Caco-2 (cell line): ENCODE results near the gene DPF1. TPM values are rescaled to one million over a fixed set of nuclear protein-coding genes. Genes with fewer than 3 reads are reported as not detected.

Source experiments
- BruUV-seq: library from RNA; stranded (reverse); fragments of 400-500 nt; replicated peaks from 2 replicates; lab custom pipeline; 2021; lab: Mats Ljungman, UMichigan
- CTCF ChIA-PET: fragments of 300-600 bp; sonication (Branson Sonifier 250); formaldehyde crosslinking; loops from one replicate; lab custom pipeline; 2022; ENCODE audit warnings: antibody characterized with exemption; lab: Charles Lee
- POLR2A ChIA-PET: fragments of 300-600 bp; sonication (Branson Sonifier 250); formaldehyde crosslinking; loops from one replicate; lab custom pipeline; 2022; ENCODE audit warnings: antibody characterized with exemption; lab: Charles Lee
- DNase-seq, 2 experiments: peaks; one replicate each; pipeline versions ENCODE4 v3.0.0 to v3.0.0-alpha.2; 2020 to 2022
- H3K27me3 ChIP-seq: replicated peaks from 2 replicates; pipeline ENCODE4 v1.6.0; 2011; ENCODE audit warnings: low read length; ENCODE audit not compliant: control insufficient read depth, insufficient read depth
- H3K36me3 ChIP-seq: 2 replicates; pipeline ENCODE4 v1.5.1; 2011; ENCODE audit warnings: low read length; ENCODE audit not compliant: control insufficient read depth, insufficient read depth
- H3K4me1 ChIP-seq: fragments of 250-450 bp; sonication (Bioruptor Pico); 2 replicates; pipeline ENCODE4 v1.5.1; 2020; ENCODE audit warnings: mild to moderate bottlenecking
- H3K4me3 ChIP-seq: 2 replicates; pipeline ENCODE4 v1.5.1; 2011; ENCODE audit warnings: low read depth, mild to moderate bottlenecking, control low read depth, low read length
- H3K9me3 ChIP-seq: fragments of 250-450 bp; sonication (Bioruptor Pico); 2 replicates; pipeline ENCODE4 v1.5.1; 2020; ENCODE audit warnings: mild to moderate bottlenecking, moderate library complexity
- H3K27ac Mint-ChIP-seq: one replicate; pipeline ENCODE4 v1.8.0; 2022; ENCODE audit warnings: mixed read lengths; ENCODE audit not compliant: unreplicated experiment
- H3K27me3 Mint-ChIP-seq: one replicate; pipeline ENCODE4 v1.8.0; 2022; ENCODE audit warnings: mixed read lengths; ENCODE audit not compliant: insufficient read depth, unreplicated experiment
- H3K36me3 Mint-ChIP-seq: one replicate; pipeline ENCODE4 v1.8.0; 2022; ENCODE audit warnings: mild to moderate bottlenecking, mixed read lengths; ENCODE audit not compliant: insufficient read depth, unreplicated experiment
- H3K4me1 Mint-ChIP-seq: one replicate; pipeline ENCODE4 v1.8.0; 2022; ENCODE audit warnings: low read depth, mixed read lengths; ENCODE audit not compliant: unreplicated experiment
- H3K4me3 Mint-ChIP-seq: one replicate; pipeline ENCODE4 v1.8.0; 2022; ENCODE audit warnings: mild to moderate bottlenecking, moderate library complexity, mixed read lengths; ENCODE audit not compliant: unreplicated experiment
- H3K9me3 Mint-ChIP-seq: one replicate; pipeline ENCODE4 v1.8.0; 2022; ENCODE audit warnings: mixed read lengths; ENCODE audit not compliant: unreplicated experiment
- CTCF ChIP-seq, 2 experiments: fragments of 200-600 bp in 1 of 2; IDR thresholded peaks; 1 replicate in 1 of 2; 2 replicates in 1 of 2; pipeline versions ENCODE4 v1.5.1 to v1.8.0; 2011 to 2022; ENCODE audit warnings: antibody characterized with exemption in 1 of 2, control low read depth in 1 of 2, inconsistent platforms in 1 of 2, low read depth in 1 of 2, low read length in 1 of 2, mild to moderate bottlenecking in 1 of 2, moderate library complexity in 1 of 2; ENCODE audit not compliant: insufficient read depth in 1 of 2, severe bottlenecking in 1 of 2, unreplicated experiment in 1 of 2
- intact Hi-C: fragments of 100-400 bp; cut with micrococcal nuclease; formaldehyde crosslinking; loops from one replicate; pipeline ENCODE4 v1.10.0; 2022; ENCODE audit not compliant: unreplicated experiment
- total RNA-seq: library from RNA; stranded (reverse); gene quantifications from 2 replicates; pipeline ENCODE4 v1.2.3, GENCODE V29; 2022

The DPF1 gene
- total RNA-seq, 1 experiment from 2014 or later = 5.0 TPM

- H3K36me3 Mint-ChIP-seq = peaks cover 6% of the 10 kb centered on the region
- no peaks in the 10 kb centered on the region for H3K9me3 ChIP-seq
- intact Hi-C loops = no loop called here
- no peaks in the 10 kb centered on the region for H3K27me3 ChIP-seq
- TF ChIP-seq CTCF (IDR thresholded peaks at IDR 0.05; ENCODE audit: insufficient read depth in 1 of 2, low read depth in 1 of 2, low read length in 1 of 2, severe bottlenecking in 1 of 2, unreplicated experiment in 1 of 2) = no peak
- no peaks in the 10 kb centered on the region for H3K9me3 Mint-ChIP-seq
- BruUV-seq = no TSS peak
- H3K27me3 Mint-ChIP-seq = no peaks in the 10 kb centered on the region
- peak overlapping the region; percentile 66 for H3K27ac Mint-ChIP-seq
- H3K36me3 ChIP-seq = no peaks in the 10 kb centered on the region
- peaks cover 48% of the 10 kb centered on the region for H3K4me1 ChIP-seq
- no peak overlapping the region for H3K4me3 Mint-ChIP-seq
- CTCF ChIA-PET = no interaction called here
- no peak overlapping the region for H3K4me3 ChIP-seq
- DNase-seq = no peak
- H3K4me1 Mint-ChIP-seq = peaks cover 28% of the 10 kb centered on the region
- POLR2A ChIA-PET = no interaction called here
Observed at GRCh38 chr19:38253788-38254187, 29.8 kb upstream of the DPF1 start.

- H3K4me1 Mint-ChIP-seq = peaks cover 28% of the 10 kb centered on the region
- ChIA-PET POLR2A (no interaction called here), CTCF (no interaction called here)
- Histone ChIP-seq H3K9me3 (no peaks in the 10 kb centered on the region), H3K27me3 (no peaks in the 10 kb centered on the region), H3K4me3 (no peak overlapping the region), H3K36me3 (no peaks in the 10 kb centered on the region), H3K4me1 (peaks cover 54% of the 10 kb centered on the region)
- no TSS peak for BruUV-seq
- peaks cover 6% of the 10 kb centered on the region for H3K36me3 Mint-ChIP-seq
- no peak for TF ChIP-seq CTCF (IDR thresholded peaks at IDR 0.05; ENCODE audit: insufficient read depth in 1 of 2, low read depth in 1 of 2, low read length in 1 of 2, severe bottlenecking in 1 of 2, unreplicated experiment in 1 of 2)
- H3K27ac Mint-ChIP-seq = peak overlapping the region; percentile 66
- intact Hi-C loops = no loop called here
- no peaks in the 10 kb centered on the region for H3K9me3 Mint-ChIP-seq
- DNase-seq = no peak
- H3K4me3 Mint-ChIP-seq = no peak overlapping the region
- H3K27me3 Mint-ChIP-seq = no peaks in the 10 kb centered on the region
Observed at GRCh38 chr19:38252941-38253691, 29.1 kb upstream of the DPF1 start.

- intact Hi-C loops = no loop called here
- ChIA-PET POLR2A (interaction anchor here (0.6 kb wide), 1 partner anchor 874 kb away, joined by 3 read pairs; no protein-coding TSS in a partner anchor), CTCF (no interaction called here)
- no TSS peak for BruUV-seq
- no peak for DNase-seq
- no peaks in the 10 kb centered on the region for H3K36me3 ChIP-seq
- no peak overlapping the region for H3K4me3 Mint-ChIP-seq
- no peaks in the 10 kb centered on the region for H3K9me3 Mint-ChIP-seq
- no peaks in the 10 kb centered on the region for H3K9me3 ChIP-seq
- peaks cover 6% of the 10 kb centered on the region for H3K36me3 Mint-ChIP-seq
- H3K4me1 ChIP-seq = peaks cover 56% of the 10 kb centered on the region
- no peak overlapping the region for H3K4me3 ChIP-seq
- H3K4me1 Mint-ChIP-seq = peaks cover 28% of the 10 kb centered on the region
- H3K27me3 Mint-ChIP-seq = no peaks in the 10 kb centered on the region
- H3K27ac Mint-ChIP-seq = peak overlapping the region; percentile 66
- TF ChIP-seq CTCF (IDR thresholded peaks at IDR 0.05; ENCODE audit: insufficient read depth in 1 of 2, low read depth in 1 of 2, low read length in 1 of 2, severe bottlenecking in 1 of 2, unreplicated experiment in 1 of 2) = no peak
- no peaks in the 10 kb centered on the region for H3K27me3 ChIP-seq
Observed at GRCh38 chr19:38252385-38252784, 28.4 kb upstream of the DPF1 start.
